VCaP (cell line): ENCODE results near the gene PPP1R8.

ENCODE experiments used
- H3K27ac ChIP-seq: fragments of 450-650 bp; 2 replicates; pipeline ENCODE4 v1.5.1; 2017
- TF ChIP-seq, protein P1 (sequence below): fragments of 450-650 bp; conservative IDR thresholded peaks from 2 replicates; pipeline ENCODE4 v1.5.1; 2017; ENCODE audit warnings: mild to moderate bottlenecking, moderate library complexity

PPP1R8 gene

DNA sequence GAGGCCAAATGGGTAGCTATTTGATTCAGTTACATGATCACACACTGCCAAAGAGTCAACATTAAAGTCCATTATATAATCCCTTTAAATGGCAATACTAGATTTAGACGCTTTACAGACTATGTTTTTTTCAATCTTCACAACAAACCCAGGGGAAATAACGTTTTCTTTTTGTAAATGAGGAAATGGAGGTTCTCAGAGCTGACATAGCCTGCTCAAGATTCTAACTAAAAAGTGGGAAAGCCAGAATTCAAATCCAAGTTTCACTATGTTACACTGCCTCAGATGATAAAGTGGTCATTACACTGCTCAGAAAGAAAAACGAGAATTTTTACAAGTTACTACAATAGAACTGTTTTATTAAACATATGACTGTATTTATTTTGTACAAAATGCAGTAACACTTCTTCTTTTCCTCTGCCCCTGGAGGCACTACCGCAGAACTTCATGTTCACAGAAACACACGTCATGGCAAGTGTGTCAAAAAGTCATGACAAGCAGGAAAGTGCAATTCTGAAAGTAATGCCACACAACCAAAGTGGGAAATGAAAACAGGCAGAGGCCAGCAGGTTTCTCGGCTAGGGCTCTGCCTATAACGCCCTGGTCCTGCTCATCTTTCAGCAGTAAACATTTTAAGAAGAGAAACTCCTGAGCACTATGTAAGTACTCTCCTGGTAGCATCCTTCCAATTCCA is 60.8 kb downstream of the PPP1R8 start:
- TF ChIP-seq, protein P1, sequence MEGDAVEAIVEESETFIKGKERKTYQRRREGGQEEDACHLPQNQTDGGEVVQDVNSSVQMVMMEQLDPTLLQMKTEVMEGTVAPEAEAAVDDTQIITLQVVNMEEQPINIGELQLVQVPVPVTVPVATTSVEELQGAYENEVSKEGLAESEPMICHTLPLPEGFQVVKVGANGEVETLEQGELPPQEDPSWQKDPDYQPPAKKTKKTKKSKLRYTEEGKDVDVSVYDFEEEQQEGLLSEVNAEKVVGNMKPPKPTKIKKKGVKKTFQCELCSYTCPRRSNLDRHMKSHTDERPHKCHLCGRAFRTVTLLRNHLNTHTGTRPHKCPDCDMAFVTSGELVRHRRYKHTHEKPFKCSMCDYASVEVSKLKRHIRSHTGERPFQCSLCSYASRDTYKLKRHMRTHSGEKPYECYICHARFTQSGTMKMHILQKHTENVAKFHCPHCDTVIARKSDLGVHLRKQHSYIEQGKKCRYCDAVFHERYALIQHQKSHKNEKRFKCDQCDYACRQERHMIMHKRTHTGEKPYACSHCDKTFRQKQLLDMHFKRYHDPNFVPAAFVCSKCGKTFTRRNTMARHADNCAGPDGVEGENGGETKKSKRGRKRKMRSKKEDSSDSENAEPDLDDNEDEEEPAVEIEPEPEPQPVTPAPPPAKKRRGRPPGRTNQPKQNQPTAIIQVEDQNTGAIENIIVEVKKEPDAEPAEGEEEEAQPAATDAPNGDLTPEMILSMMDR = no peak
- H3K27ac ChIP-seq = no peak overlapping the region

DNA sequence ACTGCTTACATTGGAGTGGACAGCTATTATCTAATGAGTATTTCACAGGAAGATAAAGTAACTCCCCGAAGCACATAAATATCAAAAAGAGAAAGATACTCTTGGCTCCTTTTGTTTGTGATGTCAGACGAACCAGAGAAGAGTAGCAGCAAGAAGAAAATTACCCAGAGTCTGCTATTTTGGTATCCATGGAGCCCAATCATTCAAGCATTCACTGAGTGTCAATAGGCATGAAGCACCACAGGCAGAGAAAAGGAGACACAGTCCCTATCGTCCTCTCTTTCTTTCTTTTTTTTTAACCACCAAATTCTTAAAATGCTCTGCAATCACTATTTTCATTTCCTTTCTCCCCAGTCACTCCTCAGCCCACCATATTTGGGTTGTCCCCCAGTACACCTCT is 63.9 kb downstream of the PPP1R8 start:
- H3K27ac ChIP-seq = no peak overlapping the region

More for the DNA sequence above, 63.9 kb downstream of the PPP1R8 start:
- TF ChIP-seq, protein P1 = no peak
